Measurements from ENCODE around the gene SEMA4A.
"Not testable (repeated sequence)": the region's sequence is repeated elsewhere in the genome, so short reads cannot be mapped to it uniquely, and the experiment has no call there.

Gene SEMA4A

GRCh38 chr1:156198831-156199349, 45.5 kb downstream of the SEMA4A start:
- DNase-seq, result no peak

GRCh38 chr1:156200044-156200443, 46.7 kb downstream of the SEMA4A start:
- DNase-seq, result no peak

- no peak for DNase-seq
Measured at GRCh38 chr1:156203331-156203730, 49.9 kb downstream of the SEMA4A start.

- no peak for DNase-seq
Measured at GRCh38 chr1:156204686-156205085, 51.3 kb downstream of the SEMA4A start.

- no peak for DNase-seq
Measured at GRCh38 chr1:156211243-156211642, 57.9 kb downstream of the SEMA4A start.

- DNase-seq, result no peak
Measured at GRCh38 chr1:156212130-156212529, 58.7 kb downstream of the SEMA4A start.

- peak; percentile 98 for DNase-seq
Measured at GRCh38 chr1:156212833-156213643, 59.7 kb downstream of the SEMA4A start, which contains the start of gene PMF1. PMF1 (plus strand) TSS chr1:156213007; CDS start chr1:156213016, 9 bp downstream.

GRCh38 chr1:156213644-156213966, 60.2 kb downstream of the SEMA4A start:
- no peak for DNase-seq

GRCh38 chr1:156214024-156214748, 60.8 kb downstream of the SEMA4A start:
- no peak for DNase-seq

- not testable (repeated sequence) for DNase-seq
Measured at GRCh38 chr1:156216361-156217086, 63.1 kb downstream of the SEMA4A start.

- no peak for DNase-seq
Measured at GRCh38 chr1:156217871-156218270, 64.5 kb downstream of the SEMA4A start.

GRCh38 chr1:156220226-156220625, 66.8 kb downstream of the SEMA4A start:
- DNase-seq, result no peak

- DNase-seq, result no peak
Measured at GRCh38 chr1:156221986-156222692, 68.8 kb downstream of the SEMA4A start.

GRCh38 chr1:156225677-156226014, 72.3 kb downstream of the SEMA4A start:
- no peak for DNase-seq

- no peak for DNase-seq
Measured at GRCh38 chr1:156226116-156226538, 72.7 kb downstream of the SEMA4A start.

- DNase-seq, result no peak
Measured at GRCh38 chr1:156226782-156227181, 73.4 kb downstream of the SEMA4A start.
